HG03280 (cell line): ENCODE data around the gene FGF13.

ENCODE experiments used
- ATAC-seq: cut with Tn5 transposase; IDR thresholded peaks from one replicate; pipeline ENCODE4 v1.9.1; 2021; ENCODE audit warnings: mild to moderate bottlenecking, moderate library complexity; ENCODE audit not compliant: unreplicated experiment

Gene FGF13

DNA sequence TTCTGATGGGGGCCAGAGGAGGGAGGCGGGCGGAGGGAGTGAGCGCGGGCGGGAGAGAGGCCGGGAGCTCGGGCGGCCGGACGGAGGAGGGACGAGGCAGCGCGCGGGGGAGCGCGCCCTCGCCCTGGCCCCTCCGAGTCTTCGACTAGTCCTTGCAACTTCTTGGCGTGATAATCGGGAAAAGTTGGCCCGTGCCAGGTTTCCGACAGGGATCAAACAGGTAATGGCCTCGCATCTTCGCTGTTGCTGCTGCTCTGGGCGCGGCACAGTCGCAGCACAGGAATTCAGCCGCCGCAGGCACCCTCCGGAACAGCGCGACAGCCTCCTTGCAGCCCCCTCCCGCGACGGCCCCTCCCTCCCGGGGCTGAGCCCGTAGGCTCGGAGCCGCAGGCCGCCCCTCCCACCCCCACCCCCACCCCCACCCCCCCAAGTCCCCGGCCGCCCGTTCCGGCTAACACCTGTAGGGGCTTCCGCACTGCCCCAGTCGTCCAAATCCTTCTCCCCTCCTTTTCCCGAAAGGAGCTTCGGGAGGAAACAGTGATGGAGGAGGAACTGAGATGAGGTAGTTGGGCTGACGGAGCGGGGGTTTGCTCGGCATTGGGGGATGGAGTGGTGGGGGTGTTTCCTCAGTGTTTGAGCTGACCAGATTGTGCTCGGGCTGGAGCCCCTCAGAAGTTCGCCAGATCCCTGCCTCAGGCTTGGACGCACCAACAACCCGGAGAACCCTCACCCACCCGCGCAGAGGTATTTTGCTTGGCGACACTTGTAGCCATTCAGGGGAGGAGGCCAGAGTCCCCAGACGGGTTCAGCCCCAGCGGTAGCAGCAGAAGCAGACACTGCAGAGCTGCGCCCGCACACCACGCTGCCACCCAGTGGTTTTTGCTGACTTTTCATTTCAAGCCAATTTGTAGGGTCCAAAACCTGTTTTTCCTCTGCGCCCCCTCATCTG lies at the start of gene FGF13:
Gene FGF13 (minus strand): TSS at position 319 of the 949 bp plus-strand sequence. CDS start 714 bp downstream, outside the sequence.
- no peak for ATAC-seq

GRCh38 chrX:138759217-138759943 lies 47.9 kb upstream of the FGF13 start:
- ATAC-seq: no peak

- ATAC-seq: no peak
Measured at GRCh38 chrX:138756234-138756633, 44.7 kb upstream of the FGF13 start.

GRCh38 chrX:138754861-138755260 lies 43.3 kb upstream of the FGF13 start:
- no peak for ATAC-seq

GRCh38 chrX:138748480-138748879 lies 37.0 kb upstream of the FGF13 start:
- ATAC-seq: no peak

DNA sequence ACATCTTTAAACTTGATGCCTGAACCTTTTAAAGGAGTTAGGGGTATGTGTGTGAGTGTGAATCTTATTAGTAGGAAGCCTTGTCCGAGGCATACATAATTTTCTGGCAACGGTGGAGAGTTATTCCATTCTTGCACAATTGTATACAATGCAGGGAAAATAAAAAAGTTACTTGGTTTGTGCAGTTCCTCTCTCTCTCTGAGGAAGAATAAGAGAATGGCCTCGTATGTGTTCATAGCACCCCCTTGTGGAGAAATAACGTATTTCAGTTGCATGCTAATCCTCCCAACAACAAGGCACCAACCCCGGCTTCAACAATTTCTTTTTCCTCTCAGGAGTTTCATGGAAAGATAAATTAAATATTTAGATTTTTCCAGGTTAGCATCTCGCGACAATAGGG lies 33.7 kb upstream of the FGF13 start:
- ATAC-seq: no peak

DNA sequence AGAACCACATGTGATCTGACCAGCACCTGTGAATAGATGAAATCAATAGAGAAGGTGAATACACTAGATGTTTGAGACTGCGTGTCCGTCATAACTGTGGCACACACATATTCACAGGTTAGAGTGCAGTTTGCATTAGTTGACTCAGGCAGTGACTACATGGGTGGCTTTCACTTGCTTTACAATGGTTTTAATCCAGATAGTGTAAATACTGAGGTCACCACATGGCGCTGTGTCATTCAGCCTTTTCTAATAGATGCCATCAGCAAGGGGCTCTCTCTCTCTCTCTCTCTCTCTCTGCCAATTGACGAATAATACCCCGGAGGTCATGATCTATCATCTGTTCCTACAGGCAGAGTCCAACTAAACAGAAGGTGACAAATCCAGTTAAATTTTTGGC lies 30.7 kb upstream of the FGF13 start:
- ATAC-seq: no peak

DNA sequence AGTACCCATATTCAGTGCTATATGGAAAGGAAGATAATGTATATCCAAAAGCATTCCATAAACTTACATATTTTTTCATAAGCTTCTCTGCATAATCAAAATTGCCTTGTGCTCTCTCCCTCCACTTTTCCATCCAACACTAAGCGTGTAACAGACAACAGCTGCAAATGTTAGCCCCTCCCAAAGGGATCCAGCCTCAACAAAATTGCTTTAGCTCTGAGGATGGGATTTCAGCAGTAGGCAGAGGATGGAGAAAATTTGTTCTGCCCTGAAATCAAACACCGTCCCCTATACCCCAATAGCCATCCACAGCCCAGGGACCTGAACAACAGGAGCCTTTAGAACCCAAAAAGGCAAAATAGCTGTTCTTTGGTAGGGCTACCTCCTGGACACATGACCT lies 28.8 kb upstream of the FGF13 start:
- no peak for ATAC-seq

GRCh38 chrX:138723301-138723700 lies 11.8 kb upstream of the FGF13 start:
- ATAC-seq: no peak

DNA sequence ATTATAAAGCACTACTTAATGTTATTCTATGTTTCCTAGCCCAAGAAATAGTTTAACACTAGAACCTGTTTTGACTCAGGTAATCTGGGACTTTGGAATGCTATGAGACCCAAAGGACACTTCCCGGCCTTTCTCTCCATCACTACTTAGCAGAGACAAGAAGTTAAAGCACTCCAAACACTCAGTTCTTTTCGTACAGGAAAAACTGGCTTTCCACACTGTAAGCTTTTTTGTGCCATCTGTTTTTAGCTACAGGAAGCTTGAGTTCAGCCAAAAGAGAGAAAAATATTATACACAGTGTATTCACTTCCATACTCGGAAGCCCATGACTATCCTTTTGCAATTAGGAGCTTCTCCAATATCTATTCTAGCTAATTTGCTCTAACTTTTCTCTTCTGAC lies 7.9 kb upstream of the FGF13 start:
- ATAC-seq: no peak

DNA sequence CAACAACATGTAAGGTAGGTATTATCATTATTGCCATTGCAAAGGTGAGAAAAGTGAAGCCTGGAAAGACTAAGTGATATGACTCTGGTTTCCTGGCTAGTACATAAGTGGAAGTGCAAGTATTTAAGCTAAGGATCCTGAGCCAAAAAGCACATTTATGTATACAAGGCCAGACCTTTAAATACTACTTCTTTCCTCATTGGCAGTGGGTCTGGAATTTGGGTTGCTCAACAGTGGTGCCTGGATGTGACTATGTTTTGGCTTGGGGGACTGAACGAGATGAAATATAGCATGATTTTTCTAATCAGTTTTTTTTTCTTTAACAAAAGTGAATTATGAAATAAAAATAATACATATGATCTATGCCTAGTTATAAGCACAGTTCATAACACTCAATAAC lies 7.4 kb upstream of the FGF13 start:
- no peak for ATAC-seq

DNA sequence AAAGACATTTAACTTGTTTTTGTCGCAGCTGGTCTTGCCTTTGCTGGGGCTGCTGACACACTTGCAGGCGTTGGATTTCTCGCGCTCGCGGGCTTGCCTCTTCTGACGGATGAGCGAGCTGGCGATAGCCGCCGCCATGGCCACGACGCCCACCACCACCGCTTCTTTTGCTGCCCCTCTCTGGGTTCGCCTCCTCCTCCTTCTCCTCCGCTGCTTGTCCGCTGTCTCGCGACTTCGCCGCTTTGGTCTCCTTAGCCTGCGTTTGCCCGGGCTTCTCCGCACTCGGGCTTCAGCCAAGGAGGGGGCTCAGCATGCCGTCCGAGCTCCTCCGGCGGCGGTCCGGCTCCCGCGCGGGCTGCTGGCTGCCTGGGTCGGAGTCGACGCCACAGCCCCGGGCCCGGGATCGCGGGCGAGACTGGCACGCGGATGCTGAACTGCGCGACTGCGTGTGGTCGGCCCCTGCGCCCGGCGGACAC lies 613 bp downstream of the FGF13 start:
- ATAC-seq: no peak

DNA sequence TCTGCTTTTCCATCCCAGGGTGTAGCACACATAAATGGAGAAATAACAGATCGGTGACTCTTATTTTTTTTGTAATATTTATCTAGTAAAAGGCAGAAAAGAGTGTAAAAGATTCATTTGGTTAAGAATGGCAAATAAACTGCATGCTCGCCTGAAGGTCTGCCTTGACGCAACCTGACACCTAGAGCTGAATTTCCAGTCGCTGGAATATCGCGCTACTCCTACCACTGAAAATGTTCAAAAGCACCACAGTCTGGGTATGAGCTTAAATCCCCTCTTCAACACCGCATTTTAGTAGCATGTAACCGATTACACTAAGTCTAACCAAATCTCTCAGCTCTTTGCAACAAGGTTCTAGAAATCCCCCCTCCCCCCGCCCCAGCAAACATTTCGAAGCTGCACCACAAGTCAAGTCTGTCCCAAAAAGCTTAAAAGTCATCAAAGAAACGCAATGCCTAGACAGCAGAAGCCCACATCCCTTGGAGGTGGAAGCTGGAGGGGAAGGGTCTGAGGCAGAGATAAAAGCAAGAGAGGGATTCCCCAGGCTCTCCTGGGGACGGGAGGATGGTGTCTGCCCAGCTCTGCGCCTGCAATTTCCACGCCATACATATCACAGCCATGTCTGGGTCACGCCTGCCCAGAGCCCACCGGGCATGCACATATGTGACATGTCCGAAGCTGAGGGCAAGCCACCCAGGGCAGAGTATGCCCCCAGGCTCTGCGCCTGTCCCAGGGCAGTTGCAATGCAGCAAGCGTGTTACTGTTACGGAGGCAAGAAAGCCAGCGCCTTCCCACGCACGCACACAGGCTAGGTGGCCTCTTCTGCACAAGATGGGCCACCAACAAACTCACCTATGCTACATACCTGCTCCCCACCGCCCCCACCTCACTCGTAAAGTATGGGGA lies 1.4 kb downstream of the FGF13 start:
- no peak for ATAC-seq

GRCh38 chrX:138708268-138708667 lies 3.2 kb downstream of the FGF13 start:
- ATAC-seq: no peak

- no peak for ATAC-seq
Measured at GRCh38 chrX:138704596-138704995, 6.9 kb downstream of the FGF13 start.

DNA sequence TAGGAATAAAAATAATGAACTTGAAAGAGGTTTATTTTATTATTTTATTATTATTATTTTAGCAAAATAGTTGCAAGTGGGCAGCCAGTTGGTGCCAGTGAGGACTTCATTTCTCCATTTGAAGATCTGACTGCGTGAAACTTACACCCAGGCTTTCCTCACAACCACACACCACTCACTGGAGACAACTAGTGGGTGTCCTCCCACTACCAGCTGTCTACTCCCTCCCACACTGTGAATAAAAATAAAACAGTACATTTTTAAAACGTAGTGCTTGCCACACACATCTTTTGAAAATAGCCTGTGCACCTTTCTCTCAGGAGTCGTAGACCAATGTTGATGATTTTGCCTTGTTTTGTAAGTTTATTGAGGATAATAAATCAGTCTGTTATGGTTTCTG lies 7.4 kb downstream of the FGF13 start:
- ATAC-seq: no peak

DNA sequence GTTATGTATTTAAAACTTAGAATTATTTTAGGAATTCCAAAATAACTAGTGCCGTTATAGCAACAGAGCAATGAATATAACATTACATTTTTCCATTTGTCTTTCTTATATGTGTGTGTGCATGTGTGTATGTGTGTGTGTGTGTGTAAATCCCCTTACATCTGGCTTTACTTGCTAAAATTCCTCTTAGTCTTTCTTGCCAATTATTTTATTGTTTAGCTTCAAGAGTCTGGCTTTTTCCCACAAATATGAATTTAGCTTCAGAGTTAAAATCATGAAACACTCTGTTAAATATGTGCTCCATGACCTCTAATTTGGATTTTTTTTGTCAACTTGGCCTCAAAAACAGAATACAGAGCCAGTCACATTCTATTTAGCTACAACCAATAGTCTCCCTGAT lies 18.9 kb downstream of the FGF13 start:
- ATAC-seq: no peak

GRCh38 chrX:138691186-138691585 lies 20.3 kb downstream of the FGF13 start:
- no peak for ATAC-seq

DNA sequence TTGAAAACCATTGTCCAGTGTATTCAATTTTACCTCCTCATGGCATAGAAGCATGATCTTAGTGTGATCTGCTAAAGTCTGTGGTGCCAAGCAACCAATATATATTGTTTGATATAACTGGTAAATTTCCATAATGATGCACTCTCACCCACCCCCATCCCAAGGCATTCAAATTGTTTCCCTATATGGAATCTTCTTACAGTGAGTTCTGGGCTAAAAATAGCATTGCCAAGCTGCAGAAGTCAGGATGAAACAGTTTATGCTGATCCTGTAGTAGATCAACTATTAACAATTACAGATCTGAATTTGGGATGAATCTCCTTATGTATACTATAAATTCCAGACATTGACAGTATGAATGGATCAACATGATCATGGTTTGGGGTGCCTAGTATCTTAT lies 20.9 kb downstream of the FGF13 start:
- no peak for ATAC-seq

DNA sequence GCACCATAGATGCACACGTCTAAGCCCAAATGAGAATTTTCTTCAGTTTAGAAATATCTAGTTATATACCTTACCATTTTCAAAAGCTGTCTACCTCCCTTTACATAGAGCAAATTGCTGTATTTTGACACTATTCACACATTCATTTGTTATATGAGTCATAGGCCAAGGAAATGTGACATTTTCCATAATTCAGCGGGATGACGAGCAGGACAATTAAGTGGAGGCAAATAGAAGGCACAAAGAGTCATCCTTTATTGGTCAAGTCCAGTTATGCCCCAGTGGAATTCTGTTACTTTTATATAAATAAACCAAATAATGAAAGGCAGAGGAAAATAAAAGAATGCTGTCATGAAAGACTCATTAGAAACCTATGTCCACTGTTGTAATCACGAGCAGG lies 27.9 kb downstream of the FGF13 start:
- ATAC-seq: no peak

DNA sequence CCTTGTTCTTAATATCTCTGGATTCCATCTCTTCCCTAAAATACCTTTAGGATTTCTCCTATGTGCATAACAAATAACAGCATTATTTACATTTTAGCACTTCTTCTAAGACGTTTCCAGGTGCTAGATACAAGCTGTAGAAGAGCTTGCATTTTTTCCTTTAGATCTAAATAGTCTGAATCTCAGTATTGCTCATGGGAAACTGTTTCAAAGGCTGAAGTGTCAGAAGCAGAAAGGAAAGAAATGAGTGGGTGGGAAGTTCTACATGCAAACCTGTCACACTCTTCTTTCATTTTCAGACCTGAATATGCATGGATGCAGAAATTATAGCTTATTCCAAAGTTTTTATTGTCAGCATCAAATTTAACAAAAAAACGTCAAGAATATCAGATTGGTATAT lies 41.8 kb downstream of the FGF13 start:
- no peak for ATAC-seq
